HCT116 (cell line): ENCODE measurements around the gene GREM2.

Experiments
- EGR1 ChIP-seq: IDR thresholded peaks from 2 replicates; pipeline ENCODE4 v1.6.1; 2012; ENCODE audit warnings: low read depth
- EZH2 ChIP-seq: fragments of 200-600 bp; sonication (generic); IDR thresholded peaks from 2 replicates; pipeline ENCODE4 v1.6.1; 2017; ENCODE audit warnings: antibody characterized with exemption, mixed run types
- EZH2phosphoT487 ChIP-seq: fragments of 200-600 bp; IDR thresholded peaks from 2 replicates; pipeline ENCODE4 v1.6.1; 2018; ENCODE audit warnings: antibody characterized with exemption, borderline replicate concordance
- JUND ChIP-seq: IDR thresholded peaks from 2 replicates; pipeline ENCODE4 v1.6.1; 2012
- MAX ChIP-seq: IDR thresholded peaks from 2 replicates; pipeline ENCODE4 v1.6.1; 2012
- POLR2A ChIP-seq: IDR thresholded peaks from 2 replicates; pipeline ENCODE4 v1.7.0; 2011; ENCODE audit warnings: borderline replicate concordance; ENCODE audit not compliant: insufficient read depth, insufficient read length; ENCODE audit errors: extremely low read depth
- POLR2AphosphoS5 ChIP-seq: IDR thresholded peaks from 2 replicates; pipeline ENCODE4 v1.6.1; 2011; ENCODE audit warnings: mild to moderate bottlenecking, low read depth, low read length, moderate library complexity
- RAD21 ChIP-seq: IDR thresholded peaks from 2 replicates; pipeline ENCODE4 v1.6.1; 2012; ENCODE audit warnings: low read depth, mild to moderate bottlenecking
- TCF7L2 ChIP-seq: IDR thresholded peaks from 2 replicates; pipeline ENCODE4 v1.7.0; 2011; ENCODE audit warnings: borderline replicate concordance, inconsistent platforms; ENCODE audit not compliant: insufficient read depth, insufficient read length; ENCODE audit errors: extremely low read depth
- YY1 ChIP-seq: IDR thresholded peaks from 2 replicates; pipeline ENCODE4 v1.6.1; 2011; ENCODE audit warnings: low read length, low read depth, moderate library complexity, mild to moderate bottlenecking; ENCODE audit not compliant: insufficient replicate concordance; ENCODE audit errors: extremely low read depth
- TF ChIP-seq, protein P1 (sequence below), 3 experiments: fragments of 200-600 bp in 1 of 3; sonication (generic) in 1 of 3; IDR thresholded peaks in 2 of 3; conservative IDR thresholded peaks in 1 of 3; 2 replicates each; pipeline ENCODE4 v1.5.1; 2012 to 2017; ENCODE audit warnings: low read depth in 2 of 3, low read length in 2 of 3, antibody characterized with exemption in 1 of 3, borderline replicate concordance in 1 of 3, control low read depth in 1 of 3, mild to moderate bottlenecking in 1 of 3, mixed read lengths in 1 of 3, mixed run types in 1 of 3, moderate library complexity in 1 of 3; ENCODE audit not compliant: insufficient read depth in 1 of 3

GRCh38 chr1:240609527-240610060 is 2.4 kb downstream of the GREM2 start:
- TF ChIP-seq EZH2phosphoT487 (no peak), EGR1 (no peak), EZH2 (no peak), POLR2AphosphoS5 (no peak), POLR2A (no peak), MAX (no peak), TCF7L2 (no peak), JUND (no peak), RAD21 (no peak), YY1 (no peak)
- TF ChIP-seq, protein P1, sequence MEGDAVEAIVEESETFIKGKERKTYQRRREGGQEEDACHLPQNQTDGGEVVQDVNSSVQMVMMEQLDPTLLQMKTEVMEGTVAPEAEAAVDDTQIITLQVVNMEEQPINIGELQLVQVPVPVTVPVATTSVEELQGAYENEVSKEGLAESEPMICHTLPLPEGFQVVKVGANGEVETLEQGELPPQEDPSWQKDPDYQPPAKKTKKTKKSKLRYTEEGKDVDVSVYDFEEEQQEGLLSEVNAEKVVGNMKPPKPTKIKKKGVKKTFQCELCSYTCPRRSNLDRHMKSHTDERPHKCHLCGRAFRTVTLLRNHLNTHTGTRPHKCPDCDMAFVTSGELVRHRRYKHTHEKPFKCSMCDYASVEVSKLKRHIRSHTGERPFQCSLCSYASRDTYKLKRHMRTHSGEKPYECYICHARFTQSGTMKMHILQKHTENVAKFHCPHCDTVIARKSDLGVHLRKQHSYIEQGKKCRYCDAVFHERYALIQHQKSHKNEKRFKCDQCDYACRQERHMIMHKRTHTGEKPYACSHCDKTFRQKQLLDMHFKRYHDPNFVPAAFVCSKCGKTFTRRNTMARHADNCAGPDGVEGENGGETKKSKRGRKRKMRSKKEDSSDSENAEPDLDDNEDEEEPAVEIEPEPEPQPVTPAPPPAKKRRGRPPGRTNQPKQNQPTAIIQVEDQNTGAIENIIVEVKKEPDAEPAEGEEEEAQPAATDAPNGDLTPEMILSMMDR (IDR thresholded peaks at IDR 0.05 in 2 of 3, conservative IDR thresholded peaks at IDR 0.05 in 1 of 3; ENCODE audit: borderline replicate concordance in 1 of 3, insufficient read depth in 1 of 3, low read depth in 2 of 3, low read length in 2 of 3), result no peak
